Inflammatory macrophage treated with lipopolysaccharide for 1 hour (primary cell): ENCODE results near the gene R3HDM1.
"Not testable (repeated sequence)": the region's sequence is repeated elsewhere in the genome, so short reads cannot be mapped to it uniquely, and the experiment has no call there.

Experiments used
- DNase-seq, 2 donors: peaks; one replicate each; pipeline ENCODE4 v3.0.0-alpha.2; 2020 to 2022

The R3HDM1 gene

GRCh38 chr2:135581282-135581681 lies 50.0 kb downstream of the R3HDM1 start:
- no peak for DNase-seq

- no peak for DNase-seq
These were observed 51.1 kb downstream of the R3HDM1 start for GRCh38 chr2:135582383-135582782.

GRCh38 chr2:135585586-135585985 lies 54.3 kb downstream of the R3HDM1 start:
- no peak for DNase-seq

- no peak for DNase-seq
These were observed 54.9 kb downstream of the R3HDM1 start for GRCh38 chr2:135586148-135586547.

GRCh38 chr2:135587958-135588357 lies 56.7 kb downstream of the R3HDM1 start:
- DNase-seq = no peak

- DNase-seq = no peak
These were observed 59.5 kb downstream of the R3HDM1 start for GRCh38 chr2:135590619-135591260.

GRCh38 chr2:135600915-135601314 lies 69.6 kb downstream of the R3HDM1 start:
- peak; percentile 2 to 38 for DNase-seq

GRCh38 chr2:135603543-135603942 lies 72.3 kb downstream of the R3HDM1 start:
- DNase-seq = no peak

- peak; percentile 4 to 16 for DNase-seq
These were observed 76.3 kb downstream of the R3HDM1 start for GRCh38 chr2:135607561-135607960.

- DNase-seq = no peak
These were observed 81.0 kb downstream of the R3HDM1 start for GRCh38 chr2:135612319-135612718.

- DNase-seq = no peak
These were observed 84.1 kb downstream of the R3HDM1 start for GRCh38 chr2:135615404-135615803.

GRCh38 chr2:135617501-135618015 lies 86.3 kb downstream of the R3HDM1 start:
- no peak for DNase-seq

- DNase-seq = no peak
These were observed 88.9 kb downstream of the R3HDM1 start for GRCh38 chr2:135620198-135620597.

GRCh38 chr2:135629520-135629919 lies 98.2 kb downstream of the R3HDM1 start:
- DNase-seq = no peak

- not testable (repeated sequence) for DNase-seq
These were observed 98.8 kb downstream of the R3HDM1 start for GRCh38 chr2:135630034-135630433.

GRCh38 chr2:135630488-135630887 lies 99.2 kb downstream of the R3HDM1 start:
- no peak for DNase-seq

- no peak for DNase-seq
These were observed 102.3 kb downstream of the R3HDM1 start for GRCh38 chr2:135633582-135633981.

GRCh38 chr2:135635212-135635835 lies 104.0 kb downstream of the R3HDM1 start:
- no peak for DNase-seq

GRCh38 chr2:135636982-135637381 lies 105.7 kb downstream of the R3HDM1 start:
- no peak for DNase-seq

GRCh38 chr2:135637456-135638087 lies 106.3 kb downstream of the R3HDM1 start:
- DNase-seq = no peak

- DNase-seq = no peak
These were observed 107.5 kb downstream of the R3HDM1 start for GRCh38 chr2:135638825-135639224.

- no peak for DNase-seq
These were observed 110.1 kb downstream of the R3HDM1 start for GRCh38 chr2:135641156-135642068.
